Measurements from ENCODE around the gene NME3.
"Not testable (repeated sequence)": the region's sequence is repeated elsewhere in the genome, so short reads cannot be mapped to it uniquely, and the experiment has no call there.

DNA sequence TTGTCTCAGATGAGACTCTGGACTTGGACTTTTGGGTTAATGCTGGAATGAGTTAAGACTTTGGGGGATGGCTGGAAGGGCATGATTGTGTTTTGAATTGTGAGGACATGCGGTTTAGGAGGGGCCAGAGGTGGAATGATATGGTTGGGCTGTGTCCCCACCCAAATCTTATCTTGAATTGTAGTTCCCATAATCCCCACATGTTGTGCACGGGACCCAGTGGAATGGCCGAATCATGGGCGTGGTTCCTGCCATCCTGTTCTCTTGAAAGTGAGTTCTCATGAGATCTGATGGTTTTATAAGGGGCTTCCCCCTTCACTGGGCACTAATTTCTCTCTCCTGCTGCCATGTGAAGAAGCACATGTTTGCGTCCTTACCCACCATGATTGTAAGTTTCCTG is 27.9 kb upstream of the NME3 start:
- TF ChIP-seq NFXL1 (CRISPR knock-in tag; IDR thresholded peaks at IDR 0.05); ATF1 (CRISPR knock-in tag; IDR thresholded peaks at IDR 0.05); ATF1 (tag; IDR thresholded peaks at IDR 0.05); NFE2 (IDR thresholded peaks at IDR 0.05; ENCODE audit: low read depth); NCOR1 (IDR thresholded peaks at IDR 0.05): not testable (repeated sequence)
- TF ChIP-seq, protein P1, sequence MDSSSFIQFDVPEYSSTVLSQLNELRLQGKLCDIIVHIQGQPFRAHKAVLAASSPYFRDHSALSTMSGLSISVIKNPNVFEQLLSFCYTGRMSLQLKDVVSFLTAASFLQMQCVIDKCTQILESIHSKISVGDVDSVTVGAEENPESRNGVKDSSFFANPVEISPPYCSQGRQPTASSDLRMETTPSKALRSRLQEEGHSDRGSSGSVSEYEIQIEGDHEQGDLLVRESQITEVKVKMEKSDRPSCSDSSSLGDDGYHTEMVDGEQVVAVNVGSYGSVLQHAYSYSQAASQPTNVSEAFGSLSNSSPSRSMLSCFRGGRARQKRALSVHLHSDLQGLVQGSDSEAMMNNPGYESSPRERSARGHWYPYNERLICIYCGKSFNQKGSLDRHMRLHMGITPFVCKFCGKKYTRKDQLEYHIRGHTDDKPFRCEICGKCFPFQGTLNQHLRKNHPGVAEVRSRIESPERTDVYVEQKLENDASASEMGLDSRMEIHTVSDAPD (CRISPR knock-in tag; IDR thresholded peaks at IDR 0.05) = not testable (repeated sequence)
- TF ChIP-seq, protein P2, sequence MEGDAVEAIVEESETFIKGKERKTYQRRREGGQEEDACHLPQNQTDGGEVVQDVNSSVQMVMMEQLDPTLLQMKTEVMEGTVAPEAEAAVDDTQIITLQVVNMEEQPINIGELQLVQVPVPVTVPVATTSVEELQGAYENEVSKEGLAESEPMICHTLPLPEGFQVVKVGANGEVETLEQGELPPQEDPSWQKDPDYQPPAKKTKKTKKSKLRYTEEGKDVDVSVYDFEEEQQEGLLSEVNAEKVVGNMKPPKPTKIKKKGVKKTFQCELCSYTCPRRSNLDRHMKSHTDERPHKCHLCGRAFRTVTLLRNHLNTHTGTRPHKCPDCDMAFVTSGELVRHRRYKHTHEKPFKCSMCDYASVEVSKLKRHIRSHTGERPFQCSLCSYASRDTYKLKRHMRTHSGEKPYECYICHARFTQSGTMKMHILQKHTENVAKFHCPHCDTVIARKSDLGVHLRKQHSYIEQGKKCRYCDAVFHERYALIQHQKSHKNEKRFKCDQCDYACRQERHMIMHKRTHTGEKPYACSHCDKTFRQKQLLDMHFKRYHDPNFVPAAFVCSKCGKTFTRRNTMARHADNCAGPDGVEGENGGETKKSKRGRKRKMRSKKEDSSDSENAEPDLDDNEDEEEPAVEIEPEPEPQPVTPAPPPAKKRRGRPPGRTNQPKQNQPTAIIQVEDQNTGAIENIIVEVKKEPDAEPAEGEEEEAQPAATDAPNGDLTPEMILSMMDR (IDR thresholded peaks at IDR 0.05 in 2 of 3, conservative IDR thresholded peaks at IDR 0.05 in 1 of 3; ENCODE audit: insufficient read depth in 2 of 3, low read depth in 1 of 3, low read length in 3 of 3) = not testable (repeated sequence)
- TF ChIP-seq, protein P3, sequence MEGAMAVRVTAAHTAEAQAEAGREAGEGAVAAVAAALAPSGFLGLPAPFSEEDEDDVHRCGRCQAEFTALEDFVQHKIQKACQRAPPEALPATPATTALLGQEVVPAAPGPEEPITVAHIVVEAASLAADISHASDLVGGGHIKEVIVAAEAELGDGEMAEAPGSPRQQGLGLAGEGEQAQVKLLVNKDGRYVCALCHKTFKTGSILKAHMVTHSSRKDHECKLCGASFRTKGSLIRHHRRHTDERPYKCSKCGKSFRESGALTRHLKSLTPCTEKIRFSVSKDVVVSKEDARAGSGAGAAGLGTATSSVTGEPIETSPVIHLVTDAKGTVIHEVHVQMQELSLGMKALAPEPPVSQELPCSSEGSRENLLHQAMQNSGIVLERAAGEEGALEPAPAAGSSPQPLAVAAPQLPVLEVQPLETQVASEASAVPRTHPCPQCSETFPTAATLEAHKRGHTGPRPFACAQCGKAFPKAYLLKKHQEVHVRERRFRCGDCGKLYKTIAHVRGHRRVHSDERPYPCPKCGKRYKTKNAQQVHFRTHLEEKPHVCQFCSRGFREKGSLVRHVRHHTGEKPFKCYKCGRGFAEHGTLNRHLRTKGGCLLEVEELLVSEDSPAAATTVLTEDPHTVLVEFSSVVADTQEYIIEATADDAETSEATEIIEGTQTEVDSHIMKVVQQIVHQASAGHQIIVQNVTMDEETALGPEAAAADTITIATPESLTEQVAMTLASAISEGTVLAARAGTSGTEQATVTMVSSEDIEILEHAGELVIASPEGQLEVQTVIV (CRISPR knock-in tag; IDR thresholded peaks at IDR 0.05; ENCODE audit: borderline replicate concordance) = not testable (repeated sequence)
